HPDE6-E6E7 (cell line): ENCODE measurements around the gene PRDM16.

Source experiments
- DNase-seq: peaks from one replicate; pipeline ENCODE4 v3.0.0; 2011; ENCODE audit warnings: missing footprints; ENCODE audit errors: extremely low spot score

The PRDM16 gene

DNA sequence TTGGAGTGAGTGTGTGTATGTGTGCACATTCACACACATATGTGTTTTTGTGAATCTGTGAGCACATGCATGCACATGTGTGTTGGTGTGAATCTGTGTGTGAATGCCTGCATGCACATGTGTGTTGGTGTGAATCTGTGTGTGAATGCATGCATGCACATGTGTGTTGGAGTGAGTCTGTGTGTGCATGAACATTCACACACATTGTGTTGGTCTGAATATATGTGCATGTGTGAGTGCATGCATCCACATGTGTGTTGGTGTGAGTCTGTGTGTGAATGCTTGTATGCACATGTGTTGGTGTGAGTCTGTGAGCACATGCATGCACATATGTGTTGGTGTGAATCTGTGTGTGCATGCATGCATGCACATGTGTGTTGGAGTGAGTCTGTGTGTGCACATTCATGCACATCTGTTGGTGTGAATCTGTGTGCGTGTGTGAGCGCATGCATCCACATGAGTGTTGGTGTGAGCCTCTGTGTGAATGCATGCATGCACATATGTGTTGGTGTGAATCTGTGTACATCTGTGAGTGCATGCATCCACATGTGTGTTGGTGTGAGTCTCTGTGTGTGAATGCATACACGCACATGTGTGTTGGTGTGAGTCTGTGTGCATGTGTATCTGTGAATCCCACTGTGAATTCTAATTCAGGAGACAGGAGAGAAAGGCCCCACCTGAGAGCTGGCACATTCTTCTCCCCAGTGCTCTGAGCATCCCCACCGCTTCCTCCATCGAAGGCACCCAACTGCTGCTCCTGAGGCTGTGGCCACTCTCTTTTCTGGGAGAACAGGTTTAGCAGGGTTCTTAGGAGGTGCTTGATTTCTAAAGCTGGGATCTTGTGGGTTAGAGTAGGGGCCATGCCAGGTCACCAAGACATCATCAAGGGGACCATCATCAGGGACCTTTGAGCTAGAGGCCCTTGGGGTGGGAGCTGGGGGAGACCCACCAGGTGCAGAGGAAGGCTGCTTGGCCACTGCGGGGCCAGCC is 267.9 kb downstream of the PRDM16 start:
- DNase-seq, result no peak

GRCh38 chr1:3337798-3338724 is 269.1 kb downstream of the PRDM16 start:
- DNase-seq, result no peak

DNA sequence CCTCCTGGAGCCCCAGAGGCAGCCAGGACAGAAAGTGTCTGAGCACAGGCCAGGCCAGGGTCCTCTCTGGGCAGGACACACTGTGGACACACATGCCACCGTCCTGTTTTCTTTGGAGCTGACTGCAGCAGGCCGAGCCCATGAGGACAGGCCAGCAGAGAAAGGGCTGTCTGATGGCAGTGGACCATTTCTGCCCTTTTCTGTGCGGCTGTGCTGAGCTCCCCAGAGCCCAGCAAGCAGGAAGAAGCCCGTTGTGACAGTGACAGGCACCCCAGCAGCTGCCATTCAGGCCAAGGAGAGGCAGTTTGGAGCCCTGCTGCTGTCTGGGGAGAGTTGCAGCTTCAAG is 269.7 kb downstream of the PRDM16 start:
- no peak for DNase-seq

DNA sequence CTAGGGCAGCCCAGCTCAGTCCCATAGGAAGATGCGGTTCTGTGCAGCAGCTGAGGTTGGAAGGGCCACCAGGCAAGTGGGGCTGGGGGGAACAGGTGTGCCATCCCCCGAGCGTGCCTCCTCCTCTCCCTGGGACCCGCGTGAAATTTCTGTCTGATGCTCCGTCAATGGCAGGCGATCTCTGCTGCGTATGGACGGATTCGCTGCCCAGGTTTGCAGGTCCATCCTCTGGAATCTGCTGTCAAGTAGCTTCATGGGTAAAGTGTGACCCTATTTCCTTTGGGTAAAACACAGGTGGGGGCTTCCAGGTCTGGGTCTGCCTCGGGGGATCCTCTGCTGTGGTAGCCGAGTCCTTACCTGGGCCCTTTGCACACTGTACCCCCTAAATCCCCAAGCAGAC is 270.9 kb downstream of the PRDM16 start:
- no peak for DNase-seq

DNA sequence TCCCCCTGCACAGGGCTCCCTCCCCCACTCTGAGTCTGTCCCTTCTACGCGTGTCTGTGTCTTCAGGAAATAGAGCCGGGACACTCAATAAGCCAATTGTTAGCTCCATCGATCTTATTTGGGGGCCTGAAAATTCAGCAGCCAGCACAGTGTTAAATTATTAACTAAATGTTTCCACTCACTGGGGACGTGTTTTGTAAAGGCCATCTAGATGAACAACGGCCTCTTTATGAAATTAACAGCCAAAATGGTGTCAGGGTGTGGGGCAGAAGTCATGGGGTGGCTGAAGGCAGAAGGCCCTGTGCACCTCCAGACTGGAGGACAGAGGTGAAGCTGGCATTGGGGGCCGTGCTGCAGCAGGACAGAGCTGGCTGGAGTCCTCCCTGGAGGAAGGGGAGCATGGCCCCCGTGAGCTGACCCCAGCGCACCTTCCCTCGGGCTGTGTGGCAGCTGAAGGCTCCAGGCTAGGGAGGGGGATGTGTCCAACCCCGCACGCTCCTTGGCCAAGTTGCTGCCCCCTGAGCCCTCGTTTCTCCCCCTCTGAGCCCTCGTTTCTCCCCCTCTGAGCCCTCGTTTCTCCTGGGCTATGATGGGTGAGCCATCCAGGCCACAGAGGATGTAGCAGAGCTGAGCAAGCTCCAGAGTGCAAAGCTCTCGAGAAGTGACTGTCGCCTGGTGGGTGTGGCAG is 271.7 kb downstream of the PRDM16 start:
- no peak for DNase-seq

GRCh38 chr1:3341236-3341994 is 272.4 kb downstream of the PRDM16 start:
- DNase-seq, result no peak

GRCh38 chr1:3342960-3343359 is 274.0 kb downstream of the PRDM16 start:
- DNase-seq, result no peak

DNA sequence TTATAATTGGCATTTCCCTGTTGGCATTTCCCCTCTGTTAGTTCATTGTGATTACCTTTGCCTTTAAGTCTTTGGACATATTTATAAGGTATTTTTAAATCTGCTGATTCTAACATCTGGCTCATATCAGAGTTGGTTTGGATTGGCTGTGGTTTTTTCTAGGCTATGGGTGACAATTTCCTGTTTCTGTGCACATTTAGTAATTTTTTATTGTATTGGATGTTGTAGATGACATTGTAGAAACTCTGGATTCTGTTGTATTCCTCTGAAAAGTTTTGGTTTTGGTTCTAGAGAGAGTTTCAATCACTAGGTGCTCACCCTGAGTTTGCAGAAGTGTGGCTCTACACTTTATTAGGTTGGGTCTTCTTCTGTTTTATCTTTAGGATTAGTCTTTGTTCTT is 275.4 kb downstream of the PRDM16 start:
- DNase-seq, result no peak

GRCh38 chr1:3345792-3346191 is 276.8 kb downstream of the PRDM16 start:
- no peak for DNase-seq

DNA sequence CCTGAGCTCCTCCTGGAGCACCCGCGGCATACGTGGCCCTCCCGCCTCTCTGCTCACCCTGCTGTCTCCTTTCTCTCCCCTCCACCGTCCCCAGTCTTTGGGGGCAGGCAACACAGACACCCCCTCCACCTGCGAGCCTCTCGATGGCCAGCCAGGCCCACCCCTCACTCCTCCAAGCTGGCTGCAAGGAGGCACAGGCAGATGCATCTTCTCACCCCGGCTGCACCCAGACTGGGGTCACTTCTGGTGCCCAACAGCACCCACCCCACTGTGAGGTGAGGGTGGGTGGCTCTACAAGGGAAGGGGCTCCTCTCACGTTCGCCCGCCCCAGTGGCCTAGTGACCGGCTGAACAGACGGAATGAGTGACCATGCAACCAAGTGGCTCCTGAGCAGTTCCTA is 277.5 kb downstream of the PRDM16 start:
- no peak for DNase-seq

- no peak for DNase-seq
These were observed 278.4 kb downstream of the PRDM16 start for GRCh38 chr1:3347257-3348020.

DNA sequence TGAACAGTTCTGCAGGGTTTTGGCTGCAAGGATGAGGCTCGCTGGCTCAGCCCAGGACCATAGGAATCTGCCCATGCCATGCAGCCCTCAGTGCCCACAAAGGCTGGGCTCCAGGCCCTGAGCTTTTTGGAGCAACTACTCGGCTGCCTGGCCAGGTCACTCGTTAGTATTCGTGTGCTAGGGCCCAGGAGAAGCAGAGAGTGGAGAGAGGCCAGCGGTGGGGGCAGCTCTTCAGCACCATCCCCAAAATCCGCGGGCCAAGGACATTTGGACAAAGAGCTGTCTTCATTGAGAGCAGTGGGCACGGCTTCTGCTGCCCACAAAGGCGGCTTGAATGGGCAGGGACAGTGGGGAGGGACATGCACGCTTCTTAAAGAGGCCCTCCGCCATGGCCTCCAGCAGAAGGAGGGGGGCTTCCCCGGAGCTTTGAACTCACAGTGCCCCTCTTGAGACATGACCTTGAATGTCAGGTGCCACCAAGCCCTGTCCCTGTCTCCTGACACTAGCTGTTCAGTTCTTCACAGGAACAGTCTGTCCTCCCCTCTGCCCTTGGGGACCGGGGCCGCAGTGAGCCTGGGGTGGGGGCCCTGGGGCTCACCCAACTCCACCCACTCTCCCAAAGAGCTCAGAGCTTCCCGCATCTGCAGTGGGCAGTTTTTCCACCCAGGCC is 279.3 kb downstream of the PRDM16 start:
- DNase-seq, result no peak

DNA sequence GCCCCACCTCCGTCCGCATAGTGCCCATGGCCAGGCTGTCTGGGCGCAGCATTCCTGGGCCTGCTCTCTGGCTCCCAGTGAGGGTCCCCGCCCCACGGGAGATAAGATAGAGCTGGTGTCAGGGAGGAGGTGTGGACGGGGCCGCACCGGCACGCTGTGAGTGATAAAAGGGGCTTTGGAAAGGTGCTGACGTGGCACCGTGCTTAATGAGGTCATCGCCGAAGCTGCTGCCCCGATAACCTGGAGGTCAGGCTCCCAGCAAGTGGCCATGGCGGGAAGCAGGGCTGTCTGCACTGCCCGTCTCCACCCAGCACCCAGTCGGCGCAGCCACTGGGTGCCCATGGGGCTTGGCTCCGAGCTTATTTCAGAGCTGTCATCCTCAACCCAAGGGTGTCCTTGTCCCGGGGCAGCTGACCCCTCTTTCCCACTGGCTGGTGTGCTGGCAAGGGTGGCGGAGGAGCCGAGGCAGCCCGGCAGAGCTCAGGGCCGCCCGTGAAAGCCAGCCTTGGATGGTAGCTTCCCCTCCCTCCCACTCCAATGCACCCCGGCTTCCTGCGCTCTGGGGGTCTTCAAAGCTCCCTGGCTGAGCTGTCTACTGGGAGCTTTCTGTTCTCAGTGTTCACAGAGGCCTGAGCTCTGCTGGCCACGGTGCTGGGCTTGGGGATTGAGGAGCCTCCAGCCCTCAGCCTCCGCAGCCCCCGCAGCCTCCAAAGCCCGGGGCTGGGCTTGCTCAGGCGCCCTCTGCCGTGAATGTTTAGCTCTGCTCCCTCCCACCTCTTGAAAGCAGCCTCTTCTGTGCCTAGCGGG is 280.4 kb downstream of the PRDM16 start:
- no peak for DNase-seq

GRCh38 chr1:3349968-3350299 is 280.9 kb downstream of the PRDM16 start:
- DNase-seq, result no peak

GRCh38 chr1:3350506-3351261 is 281.7 kb downstream of the PRDM16 start:
- no peak for DNase-seq

- DNase-seq, result no peak
These were observed 282.7 kb downstream of the PRDM16 start for GRCh38 chr1:3351449-3352298.

DNA sequence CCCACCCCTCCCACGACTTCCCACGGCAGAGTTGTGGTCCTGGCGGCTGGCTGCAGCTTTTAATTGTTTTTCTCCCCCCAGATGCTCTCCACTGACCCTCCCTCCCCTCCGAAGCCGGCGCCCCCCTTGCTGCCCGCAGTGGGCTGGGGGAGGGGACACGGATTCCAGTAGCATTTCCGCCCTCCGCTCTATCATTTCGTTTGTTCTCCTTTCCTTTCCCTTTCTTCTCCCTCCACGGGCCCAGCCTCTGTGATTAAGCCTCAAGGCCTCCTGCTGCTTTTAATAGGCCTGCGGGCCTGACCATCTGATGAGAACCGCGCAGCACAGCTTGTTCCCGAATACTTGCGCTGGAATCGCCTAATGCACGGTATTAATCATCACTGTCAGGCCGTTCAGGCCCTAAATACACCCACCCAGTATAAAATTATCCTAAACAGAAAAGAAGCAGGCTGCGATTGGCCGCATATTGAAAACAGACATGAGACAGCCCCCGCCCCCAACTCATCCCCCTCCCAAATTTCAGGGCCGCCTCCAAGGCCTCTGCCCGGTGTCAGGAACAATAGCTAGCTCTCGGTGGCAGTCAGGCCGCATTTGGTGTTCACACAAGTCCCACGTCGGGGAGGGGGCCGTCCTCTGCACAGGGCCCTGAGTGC is 283.4 kb downstream of the PRDM16 start:
- DNase-seq, result no peak
